Hematopoietic multipotent progenitor cell treated with erythropoietin and hydrocortisone succinate and interleukin-3 and kit ligand, for 15 days (in vitro differentiated cells): ENCODE results near the gene ATXN1.
"Not testable (repeated sequence)": the region's sequence is repeated elsewhere in the genome, so short reads cannot be mapped to it uniquely, and the experiment has no call there.

ENCODE experiments used
- DNase-seq: peaks from one replicate; pipeline ENCODE4 v3.0.0-alpha.2; 2015; ENCODE audit warnings: low spot score

ATXN1 gene

DNA sequence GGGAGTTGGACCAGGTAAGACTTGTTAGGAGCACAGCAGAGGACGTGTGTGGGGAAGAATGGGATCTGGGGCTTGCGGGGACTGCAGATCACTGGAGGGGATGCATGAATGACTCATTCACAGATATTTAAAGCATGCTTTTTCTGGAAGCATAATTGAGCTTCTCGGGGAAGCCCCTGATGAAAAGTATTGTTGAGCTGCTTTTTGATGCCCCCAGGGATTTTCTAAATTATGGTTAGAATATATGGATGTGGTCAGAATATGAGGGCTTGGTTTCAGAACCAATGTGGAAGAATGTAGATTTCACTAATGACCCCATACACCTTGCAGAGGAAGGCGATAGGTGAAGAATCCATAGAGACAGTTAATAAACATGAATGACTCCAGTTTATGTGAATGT, 486.8 kb downstream of the ATXN1 start:
- DNase-seq: no peak

DNA sequence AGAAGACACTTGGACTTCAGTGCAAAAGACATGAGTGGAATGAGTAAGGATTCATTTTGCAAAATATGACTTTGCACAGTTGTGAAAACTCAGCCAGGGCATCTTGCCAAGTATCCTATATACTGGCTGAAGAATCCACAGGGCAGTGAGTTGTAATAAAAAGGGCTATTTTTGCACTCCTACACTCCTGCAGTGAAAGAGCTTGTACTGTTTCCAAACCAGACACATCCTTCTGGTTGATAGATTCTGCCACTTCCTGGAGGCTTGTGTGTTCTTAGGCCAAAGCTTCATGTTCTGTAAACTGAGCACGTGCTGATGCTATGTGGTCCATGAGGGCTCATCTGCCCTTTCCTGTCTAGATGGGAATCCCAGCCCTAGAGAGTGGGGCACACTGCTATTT, 488.0 kb downstream of the ATXN1 start:
- peak; percentile 78 for DNase-seq

DNA sequence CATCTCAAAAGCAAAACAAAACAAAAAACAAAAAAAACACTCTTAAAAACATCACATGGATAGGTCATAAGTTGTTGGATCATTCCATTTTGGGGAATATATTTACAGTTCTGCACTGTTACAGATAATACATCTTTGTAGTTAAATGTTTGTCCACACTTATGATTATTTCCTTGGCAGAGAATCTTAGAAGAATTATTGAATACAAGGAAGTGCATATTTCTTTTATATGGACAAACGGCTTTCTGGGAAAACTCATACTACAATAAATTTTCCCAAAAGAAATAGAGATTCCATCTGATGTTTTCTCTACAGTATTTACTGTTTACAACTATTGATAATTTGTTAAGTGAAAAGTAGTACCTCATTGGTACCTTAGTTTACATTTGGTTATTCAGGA, 489.1 kb downstream of the ATXN1 start:
- DNase-seq: peak; percentile 39

DNA sequence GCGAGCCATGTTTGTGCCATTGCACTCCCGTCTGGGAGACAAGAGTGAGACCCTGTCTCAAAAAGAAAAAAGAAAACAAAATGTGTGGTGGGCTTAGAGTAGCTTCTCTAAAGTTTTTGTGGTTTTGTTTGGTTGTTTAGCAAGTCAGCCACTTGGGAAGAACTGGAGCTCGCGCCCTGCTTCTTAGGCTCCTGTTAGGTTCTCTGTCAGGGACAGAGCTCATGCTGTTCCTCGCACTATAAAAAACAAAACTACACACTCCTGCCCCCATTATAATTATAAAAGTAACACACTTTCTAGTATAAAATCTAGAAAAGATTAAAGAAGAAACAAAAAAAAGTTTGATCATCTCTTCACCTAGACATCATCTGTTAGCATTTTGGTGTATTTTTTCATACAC, 489.8 kb downstream of the ATXN1 start:
- DNase-seq: no peak

DNA sequence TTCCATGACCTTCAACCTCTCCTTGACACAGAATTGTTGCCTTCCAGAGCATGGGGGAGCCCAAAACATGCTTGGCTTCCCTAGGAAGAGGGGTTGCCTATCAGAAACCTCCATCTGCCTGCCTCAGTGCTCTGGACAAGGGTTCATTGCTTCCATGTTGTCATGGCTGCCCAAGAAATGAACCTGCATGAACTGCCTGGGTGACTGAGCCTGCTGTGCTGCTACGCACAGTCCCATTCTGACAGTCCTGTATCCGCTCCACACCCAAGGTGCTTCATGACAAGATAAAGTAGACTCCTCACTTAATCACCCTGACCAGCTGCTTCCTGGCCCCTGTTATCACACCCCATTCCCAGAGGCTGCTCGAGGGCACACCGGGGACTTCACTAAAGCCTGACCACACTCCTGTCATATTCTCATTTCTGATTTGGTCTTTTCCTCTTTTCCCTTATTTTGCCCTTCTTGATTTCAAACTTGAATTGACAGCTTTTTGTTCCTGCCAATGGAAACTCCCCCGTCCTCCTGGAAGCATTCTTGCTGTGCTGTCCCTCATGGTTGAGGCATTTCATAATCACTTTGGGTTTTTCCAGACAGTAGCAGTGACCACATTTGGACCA, 491.0 kb downstream of the ATXN1 start:
- peak; percentile 96 for DNase-seq

DNA sequence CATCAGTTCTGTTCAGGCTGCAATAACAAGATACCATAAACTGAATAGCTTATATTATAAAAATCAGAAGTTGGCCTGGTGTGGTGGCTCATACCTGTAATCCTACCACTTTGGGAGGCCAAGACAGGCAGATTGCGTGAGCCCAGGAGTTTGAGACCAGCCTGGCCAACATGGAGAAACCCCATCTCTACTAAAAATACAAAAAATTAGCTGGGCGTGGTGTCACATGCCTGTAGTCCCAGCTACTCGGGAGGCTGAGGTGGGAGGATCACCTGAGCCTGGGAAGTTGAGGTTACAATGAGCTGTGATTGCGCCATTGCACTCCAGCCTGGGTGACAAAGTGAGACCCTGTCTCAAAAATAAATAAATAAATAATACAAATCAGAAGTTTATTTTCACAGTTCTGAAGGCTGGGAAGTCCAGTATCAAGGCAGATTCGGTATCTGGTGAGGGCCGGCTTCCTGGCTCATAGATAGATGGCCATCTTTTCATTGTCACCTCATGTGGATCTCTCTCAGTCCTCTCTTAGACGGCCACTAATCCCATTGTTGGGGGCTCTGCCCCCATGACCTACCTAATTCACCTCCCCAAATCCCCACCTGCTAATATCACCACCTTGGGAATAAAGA, 491.7 kb downstream of the ATXN1 start:
- DNase-seq: not testable (repeated sequence)

DNA sequence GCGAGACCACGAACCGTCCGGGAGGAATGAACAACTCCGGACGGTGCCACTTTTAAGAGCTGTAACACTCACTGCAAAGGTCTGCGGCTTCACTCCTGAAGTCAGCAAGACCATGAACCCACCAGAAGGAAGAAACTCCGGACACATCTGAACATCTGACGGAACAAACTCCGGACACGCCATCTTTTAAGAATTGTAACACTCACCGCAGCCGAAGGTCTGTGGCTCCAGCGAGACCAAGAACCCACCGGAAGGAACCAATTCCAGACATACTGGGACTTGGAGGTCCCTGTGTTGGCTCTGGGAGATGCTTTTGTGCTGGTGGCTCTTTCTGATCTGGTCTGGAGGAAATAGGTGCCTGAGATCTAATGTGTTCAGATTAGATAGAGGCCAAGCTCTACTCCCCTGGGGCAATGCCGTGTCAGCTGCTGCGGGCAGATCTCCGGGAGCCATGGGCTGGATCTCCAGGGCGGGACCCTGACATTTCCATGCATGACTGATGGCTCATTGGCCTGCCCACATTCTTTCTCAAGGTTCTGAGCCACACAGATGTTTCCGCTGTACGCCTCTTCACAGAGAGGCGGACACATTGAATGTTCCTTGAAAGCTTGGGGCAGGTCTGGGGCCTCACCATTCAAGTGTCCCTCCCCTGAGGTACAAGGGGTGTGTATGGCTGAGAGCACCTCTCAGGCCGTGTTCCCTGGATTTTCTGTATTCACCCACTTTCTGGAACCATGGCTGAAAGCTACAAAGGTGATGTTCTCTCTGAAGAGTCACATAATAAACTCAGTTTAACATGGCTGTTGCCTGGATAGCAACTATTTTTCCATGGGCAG, 493.6 kb downstream of the ATXN1 start:
- DNase-seq: peak; percentile 86

DNA sequence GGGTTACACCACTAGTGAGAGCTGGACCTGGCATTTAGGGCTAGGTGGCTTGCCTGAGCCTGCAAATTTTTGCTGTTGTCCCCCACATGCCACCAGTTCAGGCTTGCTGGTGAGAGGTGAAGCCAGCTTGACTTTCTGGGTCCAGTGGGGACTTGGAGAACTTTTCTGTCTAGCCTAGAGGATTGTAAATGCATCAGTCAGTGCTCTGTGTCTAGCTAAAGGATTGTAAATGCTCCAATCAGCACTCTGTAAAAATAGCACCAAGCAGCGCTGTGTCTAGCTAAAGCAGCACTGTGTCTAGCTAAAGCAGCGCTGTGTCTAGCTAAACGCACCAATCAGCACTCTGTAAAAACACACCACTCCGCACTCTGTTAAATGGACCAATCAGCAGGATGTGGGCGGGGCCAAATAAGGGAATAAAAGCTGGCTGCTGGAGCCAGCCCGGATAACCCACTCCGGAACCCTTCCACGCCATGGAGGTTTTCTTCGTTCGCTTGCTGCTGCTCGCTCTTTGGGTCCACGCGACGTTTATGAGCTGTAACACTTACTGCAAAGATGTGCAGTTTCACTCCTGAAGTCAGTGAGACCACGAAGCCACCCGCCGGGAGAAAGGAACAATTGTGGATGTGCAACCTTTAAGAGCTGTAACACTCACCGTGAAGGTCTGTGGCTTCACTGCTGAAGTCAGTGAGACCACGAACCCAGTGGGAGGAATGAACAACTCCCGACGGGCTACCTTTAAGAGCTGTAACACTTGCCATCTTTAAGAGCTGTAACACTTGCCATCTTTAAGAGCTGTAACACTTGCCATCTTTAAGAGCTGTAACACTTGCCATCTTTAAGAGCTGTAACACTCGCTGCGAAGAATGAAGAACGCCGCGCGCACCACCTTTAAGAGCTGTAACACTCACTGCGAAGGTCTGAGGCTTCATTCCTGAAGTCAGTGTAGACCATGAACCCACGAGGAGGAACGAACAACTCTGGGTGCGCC, 495.6 kb downstream of the ATXN1 start:
- DNase-seq: no peak

DNA sequence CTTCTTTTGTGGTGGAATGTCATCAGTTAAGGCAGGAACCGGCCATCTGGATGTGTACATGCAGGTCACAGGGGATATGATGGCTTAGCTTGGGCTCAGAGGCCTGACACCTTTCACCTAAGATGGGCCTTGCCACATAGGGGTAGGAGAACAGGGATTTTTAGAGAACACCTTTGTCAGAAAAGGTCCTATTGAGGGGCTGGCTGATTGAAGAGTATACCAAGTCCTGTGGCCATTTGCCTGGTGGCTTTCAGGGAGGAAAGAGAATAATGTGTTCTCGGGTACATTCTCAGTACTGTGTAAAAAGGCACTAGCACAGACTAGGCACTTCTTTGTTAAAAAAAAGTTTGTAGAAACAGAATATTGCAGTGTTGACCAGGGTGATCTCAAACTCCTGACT, 496.5 kb downstream of the ATXN1 start:
- no peak for DNase-seq

DNA sequence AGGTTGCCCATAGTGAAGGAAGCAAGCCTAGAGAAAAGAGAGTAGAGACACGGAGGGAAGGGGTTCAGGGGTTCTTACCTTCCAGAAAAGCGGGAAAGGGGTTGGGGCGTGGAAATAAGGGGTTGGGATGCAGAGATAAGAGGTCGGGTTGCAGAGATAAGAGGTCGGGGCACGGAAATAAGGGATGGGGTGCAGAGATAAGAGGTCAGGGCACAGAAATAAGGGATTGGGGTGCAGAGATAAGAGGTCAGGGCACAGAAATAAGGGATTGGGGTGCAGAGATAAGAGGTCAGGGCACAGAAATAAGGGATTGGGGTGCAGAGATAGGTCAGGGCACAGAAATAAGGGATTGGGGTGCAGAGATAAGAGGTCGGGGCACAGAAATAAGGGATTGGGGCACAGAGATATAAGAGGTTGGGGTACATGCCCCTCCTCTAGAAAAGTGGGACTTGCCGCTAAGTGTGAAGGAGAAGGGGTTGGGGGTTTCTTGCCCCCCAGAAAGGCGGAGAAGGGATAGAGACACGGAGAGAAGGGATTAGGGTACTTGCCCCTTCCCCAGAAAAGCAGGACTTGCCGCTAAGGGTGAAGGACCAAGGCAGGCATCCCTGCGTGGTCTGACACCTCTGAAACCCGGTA, 497.7 kb downstream of the ATXN1 start:
- DNase-seq: not testable (repeated sequence)

DNA sequence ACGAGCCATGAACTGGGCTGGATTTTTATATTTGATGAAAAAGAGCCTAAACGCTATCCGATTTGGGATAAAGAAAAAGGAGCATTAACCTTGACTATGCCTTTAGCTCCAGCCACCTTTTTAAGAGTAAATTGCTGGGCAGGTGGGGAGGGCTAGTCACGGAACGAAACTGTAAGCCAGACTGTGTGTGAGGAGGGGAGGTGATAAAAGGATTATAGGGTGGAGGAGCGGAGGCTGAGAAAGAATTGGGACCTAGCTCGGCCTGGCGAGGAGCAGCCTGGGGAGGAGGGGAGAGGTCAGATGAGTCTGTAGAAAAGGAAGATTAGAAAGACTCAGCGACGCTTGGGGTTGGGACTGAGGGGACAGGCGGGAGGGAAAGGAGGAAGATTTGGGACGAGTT, 498.5 kb downstream of the ATXN1 start:
- DNase-seq: not testable (repeated sequence)

DNA sequence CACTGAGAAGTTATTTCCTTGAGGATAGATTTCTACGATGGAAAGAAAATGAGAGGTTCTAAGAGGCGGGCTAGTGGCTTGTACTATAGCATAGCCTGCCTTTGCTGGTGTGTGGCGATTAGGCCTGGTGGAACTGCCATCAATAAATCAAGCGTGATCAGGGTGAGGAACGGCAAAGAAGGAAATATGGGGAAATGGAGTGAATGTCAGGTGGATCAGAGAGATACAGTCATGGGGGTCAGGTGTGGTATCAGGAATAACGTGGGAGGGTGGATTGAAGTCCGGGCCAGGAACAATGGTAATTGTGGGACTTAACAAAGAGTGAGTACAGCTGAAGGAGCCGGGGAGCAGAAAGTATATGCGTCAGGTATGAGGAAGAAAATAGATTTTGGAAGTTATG, 500.7 kb downstream of the ATXN1 start:
- not testable (repeated sequence) for DNase-seq

DNA sequence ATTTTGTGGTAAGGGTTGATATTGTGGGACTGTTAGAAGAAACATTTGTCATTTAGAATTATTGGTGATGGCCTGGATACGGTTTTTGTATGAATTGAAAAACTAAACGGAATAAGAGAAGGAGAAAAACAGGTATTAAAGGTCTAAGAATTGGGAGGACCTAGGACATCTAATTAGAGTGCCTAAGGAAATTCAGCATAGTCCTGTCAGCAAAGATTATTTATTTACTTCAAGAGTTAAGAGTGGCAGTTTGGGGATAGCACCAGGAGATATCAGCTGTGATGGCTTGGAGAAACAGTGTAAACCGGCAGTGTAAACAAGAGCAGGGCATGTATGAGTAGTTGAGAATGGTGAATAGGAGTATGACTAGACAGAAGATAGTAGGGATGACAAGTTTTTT, 501.7 kb downstream of the ATXN1 start:
- DNase-seq: not testable (repeated sequence)

DNA sequence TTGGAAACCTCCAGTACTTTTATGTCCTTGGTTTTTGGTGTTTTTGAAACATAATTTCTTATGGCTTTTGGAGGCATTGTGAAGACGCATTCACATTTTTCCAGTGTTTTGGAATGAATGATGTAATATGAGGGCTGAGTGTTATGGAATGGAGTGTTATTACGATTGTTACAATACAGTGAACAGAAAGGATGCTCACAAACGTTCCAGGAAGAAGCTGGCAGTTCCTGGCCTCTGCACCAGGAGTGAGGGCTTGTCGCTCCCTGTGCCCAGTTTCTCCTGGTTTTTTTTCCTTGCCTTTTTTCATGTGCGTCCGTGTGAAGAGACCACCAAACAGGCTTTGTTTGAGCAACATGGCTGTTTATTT, 502.6 kb downstream of the ATXN1 start:
- no peak for DNase-seq

DNA sequence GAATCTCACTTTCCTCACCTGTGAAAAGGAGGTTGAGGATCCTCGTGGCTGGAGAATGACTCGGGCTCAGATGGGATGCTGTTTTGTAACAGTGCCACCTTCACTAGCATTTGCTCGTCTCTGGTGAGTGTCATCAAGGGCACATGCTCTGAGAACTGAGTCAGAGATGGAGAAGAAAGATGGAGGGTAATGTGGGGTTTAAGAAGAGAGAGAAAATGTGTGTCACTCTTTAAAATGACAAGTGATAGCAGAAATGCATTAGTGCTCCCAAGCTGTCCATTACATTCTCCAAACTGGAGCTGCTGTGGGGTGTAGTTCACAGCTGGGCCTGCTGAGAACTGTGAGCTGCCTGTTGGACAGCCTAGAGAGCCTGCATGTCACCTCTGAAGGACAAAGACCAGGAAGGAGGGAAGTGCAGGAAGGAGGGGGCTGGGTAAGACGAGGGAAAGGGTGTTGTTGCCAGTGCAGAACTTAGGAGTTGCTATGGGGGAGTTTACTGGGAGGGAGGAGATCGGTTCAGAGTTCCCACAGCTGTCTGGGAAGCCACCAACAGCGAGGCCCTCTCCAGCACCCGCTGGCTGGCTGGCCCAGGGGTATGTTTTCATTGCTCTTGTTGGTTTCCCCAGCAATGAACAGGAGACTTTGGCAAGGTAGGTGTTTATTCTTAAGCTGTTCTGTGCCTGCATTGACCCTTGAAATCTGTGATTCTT, 503.1 kb downstream of the ATXN1 start:
- peak; percentile 47 for DNase-seq

DNA sequence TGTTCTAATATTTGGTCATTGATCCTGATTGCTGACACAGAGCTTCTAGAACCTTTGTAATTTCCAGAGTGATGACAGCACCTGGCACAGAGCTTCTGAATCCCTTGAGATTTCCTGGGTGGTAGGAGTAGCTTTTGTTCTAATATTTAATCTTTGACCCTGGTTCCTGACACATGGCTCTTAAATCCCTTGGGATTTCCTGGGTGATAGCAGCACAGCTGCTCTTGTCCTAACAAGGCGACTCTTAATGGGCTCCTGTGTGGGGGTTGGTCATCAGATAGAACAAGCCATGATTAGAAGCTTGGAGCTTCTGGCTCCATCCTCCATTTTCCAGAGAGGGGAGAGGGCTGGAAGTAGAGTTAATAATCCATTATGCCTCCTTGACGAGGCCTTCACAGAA, 504.5 kb downstream of the ATXN1 start:
- DNase-seq: no peak

DNA sequence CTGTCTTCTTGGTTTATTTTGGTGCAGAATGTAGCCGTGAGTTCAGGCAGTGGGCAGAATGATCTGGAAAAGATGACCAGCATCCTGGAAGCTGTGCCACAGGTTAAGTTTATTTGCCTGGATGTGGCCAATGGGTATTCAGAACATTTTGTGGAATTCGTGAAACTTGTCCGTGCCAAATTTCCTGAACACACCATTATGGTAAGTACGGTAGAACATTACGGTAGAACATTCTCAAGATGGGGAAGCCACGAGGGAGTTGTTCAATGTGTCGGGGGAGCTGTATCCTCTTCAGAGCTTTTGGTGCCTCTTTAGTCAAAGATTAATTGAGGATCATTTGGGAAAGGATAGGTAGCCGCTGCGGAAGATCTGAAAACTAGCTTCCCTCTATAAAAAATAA, 506.7 kb downstream of the ATXN1 start:
- DNase-seq: no peak

DNA sequence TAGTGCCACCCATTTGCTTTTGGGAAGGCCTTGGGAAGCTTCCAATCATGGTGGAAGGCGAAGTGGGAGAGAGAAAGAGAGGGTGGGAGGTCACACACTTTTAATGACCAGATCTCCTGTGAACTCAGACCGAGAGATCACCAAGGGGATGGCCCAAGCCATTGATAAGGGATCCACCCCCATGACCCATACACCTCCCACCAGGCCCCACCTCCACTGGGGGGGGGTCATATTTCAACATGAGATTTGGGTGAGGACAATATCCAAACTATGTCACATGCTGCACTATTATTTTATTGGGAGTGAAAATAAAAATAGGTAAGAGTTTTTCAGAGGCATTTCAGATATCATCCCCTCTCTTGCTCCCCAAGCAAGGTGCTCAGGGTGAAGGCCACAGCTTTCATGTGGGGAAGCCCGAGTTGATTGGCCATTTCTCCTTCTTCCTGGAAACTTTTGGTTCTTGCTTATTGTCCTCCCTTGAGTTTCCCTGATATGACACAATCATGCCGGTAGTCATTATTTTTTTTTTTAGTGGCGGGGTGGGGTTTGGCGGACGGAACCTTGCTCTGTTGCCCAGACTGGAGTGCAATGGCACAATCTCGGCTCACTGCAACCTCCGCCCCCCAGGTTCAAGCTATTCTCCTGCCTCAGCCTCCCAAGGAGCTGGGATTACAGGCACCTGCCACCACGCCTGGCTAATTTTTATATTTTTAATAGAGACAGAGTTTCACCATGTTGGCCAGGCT, 507.7 kb downstream of the ATXN1 start:
- DNase-seq: no peak

DNA sequence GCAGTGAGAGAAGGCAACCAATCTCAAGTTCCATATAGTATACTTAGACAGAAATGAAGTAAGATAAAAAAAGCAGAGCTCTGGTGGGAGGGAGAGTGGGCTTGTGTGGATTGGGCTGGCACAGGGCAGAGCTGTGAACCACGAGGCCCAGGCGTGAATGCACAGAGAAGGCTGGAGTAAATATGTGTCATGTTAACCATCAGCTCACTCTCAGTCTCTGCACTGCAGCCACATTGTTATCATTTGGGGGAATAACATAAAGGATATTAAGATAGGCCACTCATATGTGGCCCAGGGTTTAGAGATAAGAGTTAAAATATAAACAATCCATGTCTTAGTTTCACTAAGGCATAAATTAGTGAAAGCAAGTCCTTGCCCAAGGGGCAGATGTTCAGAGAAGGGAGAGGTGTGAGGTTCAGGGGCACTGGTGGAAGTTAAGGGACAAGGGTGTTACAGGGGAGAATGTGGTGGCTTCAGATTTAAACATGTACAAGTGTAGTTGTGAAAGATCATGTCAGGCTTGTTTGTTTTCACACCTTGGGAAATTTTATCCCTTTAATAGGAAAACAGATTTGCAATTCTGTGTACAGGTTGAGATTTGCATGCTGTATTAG, 508.5 kb downstream of the ATXN1 start:
- no peak for DNase-seq

DNA sequence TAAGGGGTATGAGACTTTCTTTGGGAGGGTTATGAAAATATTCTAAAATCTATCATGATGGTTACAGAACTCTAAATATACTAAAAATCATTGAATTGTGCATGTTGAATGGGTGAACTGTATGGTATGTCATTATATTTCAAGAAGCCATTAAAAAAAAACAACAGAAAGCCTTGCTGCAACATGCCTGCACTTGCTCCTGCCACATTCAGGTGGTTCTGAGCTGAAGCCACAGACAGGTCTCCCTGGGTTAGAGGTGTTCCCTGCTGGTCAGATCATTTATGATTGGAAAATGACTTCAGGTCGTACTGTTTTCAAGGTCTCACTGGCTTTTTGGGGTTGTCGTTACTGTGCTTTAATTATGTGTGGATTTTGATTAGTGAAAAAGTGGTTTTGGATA, 509.6 kb downstream of the ATXN1 start:
- DNase-seq: no peak
